ENCODE measurements around the gene GPR146. TPM values are rescaled to one million over a fixed set of nuclear protein-coding genes. Genes with fewer than 3 reads are reported as not detected.

GPR146 gene
- total RNA-seq, 1 experiment from 2014 or later: 2.9 TPM

GRCh38 chr7:1012716-1013095 lies 31.6 kb upstream of the GPR146 start:
- no peaks in the 10 kb centered on the region for H3K36me3 ChIP-seq (ENCODE audit: control insufficient read depth, insufficient read depth, low read length)
- H3K27ac ChIP-seq (ENCODE audit: low read length): no peak overlapping the region
- H3K9me3 ChIP-seq (ENCODE audit: control insufficient read depth, insufficient read depth, low read depth, low read length): no peaks in the 10 kb centered on the region
- POLR2A ChIA-PET: no interaction called here
- intact Hi-C loops (cut with micrococcal nuclease; ENCODE audit: unreplicated experiment) (no loop called here), in situ Hi-C loops (cut with HindIII; ENCODE audit: low pct_unique_long_range_greater_than_20kb, low sequenced_read_pairs) (no loop called here)
- DNase-seq (ENCODE audit: low read depth, low spot score): no peak
- ATAC-seq: no peak
- peaks cover 5% of the 10 kb centered on the region; the same call in 1 of the 2 replicates for H3K4me1 ChIP-seq (ENCODE audit: control insufficient read depth, insufficient read depth, low read length)
- TF ChIP-seq TCF7L2 (IDR thresholded peaks at IDR 0.05; ENCODE audit: low read depth, low read length) (no peak), REST (IDR thresholded peaks at IDR 0.05; ENCODE audit: insufficient read depth in 1 of 2, low read depth in 2 of 2, low read length in 1 of 2) (no peak)
- no peak overlapping the region for H3K4me3 ChIP-seq (ENCODE audit: low read depth in 2 of 2, low read length in 2 of 2)
- H3K27me3 ChIP-seq (ENCODE audit: control insufficient read depth, insufficient read depth, low read length): no peaks in the 10 kb centered on the region
- BruUV-seq (replicated peaks): no TSS peak
- CTCF ChIA-PET: no interaction called here

- intact Hi-C loops (cut with micrococcal nuclease; ENCODE audit: unreplicated experiment) (no loop called here), in situ Hi-C loops (cut with HindIII; ENCODE audit: low pct_unique_long_range_greater_than_20kb, low sequenced_read_pairs) (no loop called here)
- BruUV-seq (replicated peaks): no TSS peak
- Histone ChIP-seq H3K9me3 (ENCODE audit: control insufficient read depth, insufficient read depth, low read depth, low read length) (no peaks in the 10 kb centered on the region), H3K27ac (ENCODE audit: low read length) (no peak overlapping the region), H3K4me3 (ENCODE audit: low read depth in 2 of 2, low read length in 2 of 2) (no peak overlapping the region), H3K27me3 (ENCODE audit: control insufficient read depth, insufficient read depth, low read length) (no peaks in the 10 kb centered on the region), H3K4me1 (ENCODE audit: control insufficient read depth, insufficient read depth, low read length) (peaks cover 5% of the 10 kb centered on the region; the same call in 1 of the 2 replicates), H3K36me3 (ENCODE audit: control insufficient read depth, insufficient read depth, low read length) (no peaks in the 10 kb centered on the region)
- ATAC-seq (no peak), DNase-seq (ENCODE audit: low read depth, low spot score) (no peak)
- POLR2A ChIA-PET: no interaction called here
- CTCF ChIA-PET: no interaction called here
- TF ChIP-seq SIN3A (IDR thresholded peaks at IDR 0.05; ENCODE audit: borderline replicate concordance, insufficient read depth, low read depth, low read length) (no peak), POLR2AphosphoS5 (IDR thresholded peaks at IDR 0.05; ENCODE audit: low read depth, low read length) (no peak), CTCF (IDR thresholded peaks at IDR 0.05) (no peak), TCF7L2 (IDR thresholded peaks at IDR 0.05; ENCODE audit: low read depth, low read length) (no peak), REST (IDR thresholded peaks at IDR 0.05; ENCODE audit: insufficient read depth in 1 of 2, low read depth in 2 of 2, low read length in 1 of 2) (no peak)
These were observed 30.8 kb upstream of the GPR146 start for GRCh38 chr7:1013581-1013980.

Data from Panc1 (cell line).